ENCODE measurements around the gene LTN1.

Gene LTN1

GRCh38 chr21:29030909-29031308 lies 38.2 kb upstream of the LTN1 start:
- TF ChIP-seq NFIC (IDR thresholded peaks at IDR 0.05) (no peak), RAD21 (IDR thresholded peaks at IDR 0.05; ENCODE audit: low read depth) (no peak), FOXM1 (IDR thresholded peaks at IDR 0.05; ENCODE audit: borderline replicate concordance, low read depth) (no peak), YY1 (IDR thresholded peaks at IDR 0.05; ENCODE audit: low read depth) (no peak), TAF1 (IDR thresholded peaks at IDR 0.05; ENCODE audit: low read depth) (no peak), ZBTB7A (IDR thresholded peaks at IDR 0.05; ENCODE audit: low read depth) (no peak), CREB1 (IDR thresholded peaks at IDR 0.05; ENCODE audit: low read depth) (no peak), TEAD4 (IDR thresholded peaks at IDR 0.05) (no peak), REST (IDR thresholded peaks at IDR 0.05; ENCODE audit: low read depth) (no peak), TCF12 (IDR thresholded peaks at IDR 0.05; ENCODE audit: low read depth) (no peak), CEBPB (IDR thresholded peaks at IDR 0.05) (no peak)
- TF ChIP-seq, protein P1, sequence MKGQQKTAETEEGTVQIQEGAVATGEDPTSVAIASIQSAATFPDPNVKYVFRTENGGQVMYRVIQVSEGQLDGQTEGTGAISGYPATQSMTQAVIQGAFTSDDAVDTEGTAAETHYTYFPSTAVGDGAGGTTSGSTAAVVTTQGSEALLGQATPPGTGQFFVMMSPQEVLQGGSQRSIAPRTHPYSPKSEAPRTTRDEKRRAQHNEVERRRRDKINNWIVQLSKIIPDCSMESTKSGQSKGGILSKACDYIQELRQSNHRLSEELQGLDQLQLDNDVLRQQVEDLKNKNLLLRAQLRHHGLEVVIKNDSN (IDR thresholded peaks at IDR 0.05) = no peak

- no peak for TF ChIP-seq REST (IDR thresholded peaks at IDR 0.05; ENCODE audit: low read depth)
- TF ChIP-seq CEBPB (IDR thresholded peaks at IDR 0.05) = no peak
- no peak for TF ChIP-seq RAD21 (IDR thresholded peaks at IDR 0.05; ENCODE audit: low read depth)
- TF ChIP-seq ZBTB7A (IDR thresholded peaks at IDR 0.05; ENCODE audit: low read depth) = no peak
- TF ChIP-seq TCF12 (IDR thresholded peaks at IDR 0.05; ENCODE audit: low read depth) = no peak
- no peak for TF ChIP-seq FOXM1 (IDR thresholded peaks at IDR 0.05; ENCODE audit: borderline replicate concordance, low read depth)
- no peak for TF ChIP-seq TEAD4 (IDR thresholded peaks at IDR 0.05)
- no peak for TF ChIP-seq MAX (IDR thresholded peaks at IDR 0.05)
- TF ChIP-seq NFIC (IDR thresholded peaks at IDR 0.05) = no peak
- TF ChIP-seq EGR1 (IDR thresholded peaks at IDR 0.05) = no peak
- TF ChIP-seq CREB1 (IDR thresholded peaks at IDR 0.05; ENCODE audit: low read depth) = no peak
- no peak for TF ChIP-seq TAF1 (IDR thresholded peaks at IDR 0.05; ENCODE audit: low read depth)
- TF ChIP-seq, protein P1 (IDR thresholded peaks at IDR 0.05) = no peak
- TF ChIP-seq EP300 (IDR thresholded peaks at IDR 0.05; ENCODE audit: borderline replicate concordance) = no peak
Observed at GRCh38 chr21:29029524-29029923, 36.8 kb upstream of the LTN1 start.

DNA sequence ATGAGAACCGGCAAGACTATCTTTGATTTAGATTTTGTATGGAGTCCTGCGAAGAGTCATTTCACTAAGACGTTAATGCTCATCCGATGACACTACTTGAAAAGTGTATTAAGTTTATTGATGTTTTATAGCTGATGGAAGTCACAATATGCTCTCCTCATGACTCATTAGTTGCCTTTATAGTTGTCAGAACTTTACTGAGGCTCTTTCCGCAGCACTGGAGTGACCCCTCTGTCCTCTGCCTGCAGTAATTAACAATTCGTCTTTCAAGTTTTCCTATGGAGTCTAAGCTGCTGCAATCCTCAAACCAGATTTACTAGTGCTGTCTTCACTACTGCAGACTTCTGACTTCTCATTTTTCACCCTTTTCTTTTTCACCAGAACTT lies 32.6 kb upstream of the LTN1 start:
- no peak for TF ChIP-seq NFIC (IDR thresholded peaks at IDR 0.05)

DNA sequence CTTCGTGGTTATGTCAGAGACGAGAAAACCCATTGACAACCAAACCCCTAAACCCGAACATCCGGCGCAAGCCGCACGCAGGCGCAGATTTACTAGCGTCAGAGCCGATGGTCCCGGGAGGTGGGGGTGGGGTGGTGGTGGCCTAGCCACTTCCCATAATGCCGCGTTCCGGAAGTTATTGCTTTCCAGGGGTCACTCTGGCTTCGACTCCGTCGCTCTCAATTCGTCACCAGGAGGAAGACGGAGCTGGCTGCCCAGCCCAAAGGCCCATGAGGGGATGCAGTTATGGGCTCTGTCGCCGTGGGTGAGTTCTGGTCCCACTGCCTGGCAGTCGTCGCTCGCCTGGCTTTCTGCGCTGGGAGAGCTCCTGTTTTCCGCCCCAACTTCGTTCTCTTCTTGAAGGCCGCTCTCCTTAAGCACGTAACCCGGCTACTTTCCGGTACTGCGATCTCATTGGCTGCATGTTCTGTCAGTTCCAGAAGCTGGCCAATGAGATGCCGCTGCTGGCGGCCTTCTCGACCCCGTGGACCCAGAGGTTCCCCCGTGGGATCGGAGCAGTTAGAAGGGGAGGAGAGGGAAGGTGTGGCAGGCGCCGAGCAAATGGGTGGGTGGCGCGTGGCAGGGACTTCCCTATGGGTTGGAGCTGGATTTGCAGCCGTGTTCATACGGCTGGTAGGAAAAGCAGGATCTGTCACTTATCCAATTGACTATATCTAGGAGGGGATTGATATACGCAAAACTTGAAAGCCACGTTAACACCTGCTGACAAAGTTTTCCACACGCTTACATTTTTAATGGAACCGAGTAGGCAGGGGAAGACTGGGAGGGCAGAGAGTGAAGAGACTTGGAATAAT lies 32.0 kb upstream of the LTN1 start, which contains the start of gene USP16:
Gene USP16 (plus strand): TSS at position 195 of the 854 bp plus-strand sequence. CDS start 3,246 bp downstream, outside the sequence.
- TF ChIP-seq NFIC (IDR thresholded peaks at IDR 0.05) (no peak), REST (IDR thresholded peaks at IDR 0.05; ENCODE audit: low read depth) (no peak), FOXM1 (IDR thresholded peaks at IDR 0.05; ENCODE audit: borderline replicate concordance, low read depth) (0 out of 2 replicates have a peak, but pooled peaks have one; percentile 28), MAX (IDR thresholded peaks at IDR 0.05) (peak; percentile 73), CEBPB (IDR thresholded peaks at IDR 0.05) (no peak), YY1 (IDR thresholded peaks at IDR 0.05; ENCODE audit: low read depth) (0 out of 2 replicates have a peak, but pooled peaks have one; percentile 9), EP300 (IDR thresholded peaks at IDR 0.05; ENCODE audit: borderline replicate concordance) (0 out of 2 replicates have a peak, but pooled peaks have one; percentile 31), TAF1 (IDR thresholded peaks at IDR 0.05; ENCODE audit: low read depth) (peak; percentile 59), ZBTB7A (IDR thresholded peaks at IDR 0.05; ENCODE audit: low read depth) (no peak), RAD21 (IDR thresholded peaks at IDR 0.05; ENCODE audit: low read depth) (no peak), CREB1 (IDR thresholded peaks at IDR 0.05; ENCODE audit: low read depth) (peak; percentile 89), TEAD4 (IDR thresholded peaks at IDR 0.05) (no peak), TCF12 (IDR thresholded peaks at IDR 0.05; ENCODE audit: low read depth) (peak; percentile 46), EGR1 (IDR thresholded peaks at IDR 0.05) (peak; percentile 52; the same call in 1 of the 2 replicates)
- TF ChIP-seq, protein P1 (IDR thresholded peaks at IDR 0.05) = peak; percentile 50

All from Ishikawa (cell line).